Fibroblast of the aortic adventitia (primary cell): ENCODE data around the gene ST8SIA6. TPM values are rescaled to one million over a fixed set of nuclear protein-coding genes. Genes with fewer than 3 reads are reported as not detected.

ENCODE experiments used
- DNase-seq: peaks from one replicate; pipeline ENCODE4 v3.0.0-alpha.2; 2010; ENCODE audit warnings: low read depth
- H3K4me3 ChIP-seq: 2 replicates; pipeline ENCODE4 v1.5.1; 2011; ENCODE audit warnings: low read depth, mild to moderate bottlenecking, control low read depth, low read length, moderate library complexity
- total RNA-seq: library from RNA; depleted of rRNA; stranded (reverse); fragments of >200 nt; gene quantifications from 2 replicates; pipeline ENCODE4 v1.2.3, GENCODE V29; 2012; ENCODE audit warnings: low replicate concordance
- TF ChIP-seq, protein P1 (sequence below): IDR thresholded peaks from 2 replicates; pipeline ENCODE4 v1.5.1; 2011; ENCODE audit warnings: mild to moderate bottlenecking, low read length, control low read depth, inconsistent platforms; ENCODE audit not compliant: insufficient read depth

Gene ST8SIA6
- total RNA-seq, 1 donor = 0.09 TPM

DNA sequence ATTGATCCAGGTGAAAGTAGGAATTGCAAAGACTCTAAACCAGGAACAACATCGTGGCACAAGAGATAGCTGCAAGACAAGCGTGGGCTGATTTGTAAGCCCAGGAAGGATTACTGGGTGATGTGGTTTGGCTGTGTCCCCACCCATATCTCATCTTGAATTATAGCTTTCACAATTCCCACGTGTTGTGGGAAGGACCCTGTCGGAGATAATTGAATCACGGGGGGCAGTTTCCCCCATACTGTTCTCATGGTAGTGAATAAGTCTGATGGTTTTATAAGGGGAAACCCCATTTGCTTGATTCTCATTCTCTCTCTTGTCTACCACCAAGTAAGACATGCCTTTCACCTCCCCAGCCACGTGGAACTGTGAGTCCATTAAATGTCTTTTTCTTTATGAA, 59.5 kb downstream of the ST8SIA6 start:
- TF ChIP-seq, protein P1, sequence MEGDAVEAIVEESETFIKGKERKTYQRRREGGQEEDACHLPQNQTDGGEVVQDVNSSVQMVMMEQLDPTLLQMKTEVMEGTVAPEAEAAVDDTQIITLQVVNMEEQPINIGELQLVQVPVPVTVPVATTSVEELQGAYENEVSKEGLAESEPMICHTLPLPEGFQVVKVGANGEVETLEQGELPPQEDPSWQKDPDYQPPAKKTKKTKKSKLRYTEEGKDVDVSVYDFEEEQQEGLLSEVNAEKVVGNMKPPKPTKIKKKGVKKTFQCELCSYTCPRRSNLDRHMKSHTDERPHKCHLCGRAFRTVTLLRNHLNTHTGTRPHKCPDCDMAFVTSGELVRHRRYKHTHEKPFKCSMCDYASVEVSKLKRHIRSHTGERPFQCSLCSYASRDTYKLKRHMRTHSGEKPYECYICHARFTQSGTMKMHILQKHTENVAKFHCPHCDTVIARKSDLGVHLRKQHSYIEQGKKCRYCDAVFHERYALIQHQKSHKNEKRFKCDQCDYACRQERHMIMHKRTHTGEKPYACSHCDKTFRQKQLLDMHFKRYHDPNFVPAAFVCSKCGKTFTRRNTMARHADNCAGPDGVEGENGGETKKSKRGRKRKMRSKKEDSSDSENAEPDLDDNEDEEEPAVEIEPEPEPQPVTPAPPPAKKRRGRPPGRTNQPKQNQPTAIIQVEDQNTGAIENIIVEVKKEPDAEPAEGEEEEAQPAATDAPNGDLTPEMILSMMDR = no peak
- DNase-seq = no peak
- no peak overlapping the region for H3K4me3 ChIP-seq

DNA sequence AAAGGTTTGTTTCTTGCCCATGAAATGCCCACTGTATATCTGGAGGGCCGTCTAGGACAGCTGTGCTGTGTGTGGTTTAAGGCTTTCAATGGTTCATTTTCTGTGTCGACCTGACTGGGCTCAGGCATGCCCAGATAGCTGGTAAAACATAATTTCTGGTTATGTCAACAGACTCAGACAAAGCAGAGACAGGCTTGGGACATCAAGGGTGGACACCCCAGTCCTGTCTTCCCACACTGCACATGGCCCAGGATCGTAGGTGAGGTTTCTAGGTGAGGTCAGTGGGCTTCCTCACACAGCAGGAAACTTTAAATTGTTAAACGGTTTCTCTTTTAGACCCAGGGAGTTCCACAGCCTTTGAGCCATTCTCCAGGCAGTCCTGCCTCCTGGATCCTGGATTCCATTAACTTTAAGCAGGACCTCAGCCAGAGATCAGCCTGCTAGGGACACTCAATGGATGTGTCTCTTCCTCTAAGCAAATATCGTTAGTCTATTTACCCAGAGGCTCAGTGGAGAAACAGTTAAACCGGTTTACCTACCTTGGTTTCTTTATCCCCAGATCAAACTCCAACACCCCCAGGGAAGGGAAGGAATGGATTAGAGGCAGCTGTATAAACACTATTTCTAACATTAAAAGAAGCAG, 66.4 kb downstream of the ST8SIA6 start:
- TF ChIP-seq, protein P1 = no peak

DNA sequence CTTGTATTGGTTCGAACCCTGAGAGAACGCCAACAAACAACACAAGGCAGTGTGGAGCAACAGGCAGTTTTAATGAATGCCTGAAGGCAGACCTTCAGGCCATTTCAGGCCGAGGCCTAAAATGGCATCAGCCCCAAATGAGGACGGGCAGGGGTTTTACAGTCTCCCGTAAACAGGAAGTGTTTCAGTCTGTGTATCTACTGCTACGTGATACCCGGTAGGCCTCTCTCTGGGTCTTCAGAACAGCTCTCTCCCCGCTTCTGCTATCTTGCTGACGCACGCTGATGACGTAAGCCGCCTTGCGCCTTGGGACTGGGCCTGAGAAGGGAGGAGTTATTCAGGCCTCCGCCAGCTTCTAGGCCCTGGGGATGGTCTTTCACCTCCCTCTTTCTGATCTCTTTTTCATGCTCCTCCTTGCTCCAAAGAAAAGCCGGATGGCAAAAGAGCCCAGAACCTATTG, 67.7 kb downstream of the ST8SIA6 start:
- DNase-seq = peak; percentile 89
- peak overlapping the region; percentile 45 for H3K4me3 ChIP-seq
- TF ChIP-seq, protein P1 = no peak

More for the DNA sequence above, 66.4 kb downstream of the ST8SIA6 start:
- H3K4me3 ChIP-seq = peak overlapping the region; percentile 25
- peak; percentile 24 for DNase-seq

DNA sequence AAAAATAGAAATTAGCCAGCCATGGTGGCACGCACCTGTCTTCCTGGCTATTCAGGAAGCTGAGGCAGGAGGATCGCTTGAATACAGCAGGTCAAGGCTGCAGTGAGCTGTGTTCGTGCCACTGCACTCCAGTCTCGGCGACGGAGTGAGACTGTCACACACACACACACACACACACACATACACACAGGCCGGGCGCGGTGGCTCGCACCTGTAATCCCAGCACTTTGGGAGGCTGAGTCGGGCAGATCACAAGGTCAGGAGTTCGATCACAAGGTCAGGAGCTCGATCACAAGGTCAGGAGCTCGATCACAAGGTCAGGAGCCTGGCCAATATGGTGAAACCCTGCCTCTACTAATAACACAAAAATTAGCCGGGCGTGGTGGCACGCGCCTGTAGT, 68.4 kb downstream of the ST8SIA6 start:
- DNase-seq = no peak
- no peak overlapping the region for H3K4me3 ChIP-seq
- TF ChIP-seq, protein P1 = no peak

DNA sequence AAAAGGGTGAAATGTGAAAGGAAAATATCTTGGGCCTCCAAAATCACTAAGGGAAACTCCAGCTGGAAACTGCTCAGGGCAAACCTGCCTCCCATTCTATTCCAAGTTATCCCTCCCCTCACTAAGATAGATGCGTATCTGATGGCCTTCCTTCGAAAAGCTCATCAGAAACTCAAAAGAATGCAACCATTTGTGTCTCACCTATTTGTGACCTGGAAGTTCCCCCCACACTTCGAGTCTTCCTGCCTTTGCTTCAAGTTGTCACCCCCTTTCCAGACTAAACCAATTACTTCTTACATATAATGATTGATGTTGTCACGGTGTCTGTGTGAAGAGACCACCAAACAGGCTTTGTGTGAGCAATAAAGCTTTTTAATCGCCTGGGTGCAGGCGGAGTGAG, 69.3 kb downstream of the ST8SIA6 start:
- H3K4me3 ChIP-seq = no peak overlapping the region
- TF ChIP-seq, protein P1 = no peak
- no peak for DNase-seq

DNA sequence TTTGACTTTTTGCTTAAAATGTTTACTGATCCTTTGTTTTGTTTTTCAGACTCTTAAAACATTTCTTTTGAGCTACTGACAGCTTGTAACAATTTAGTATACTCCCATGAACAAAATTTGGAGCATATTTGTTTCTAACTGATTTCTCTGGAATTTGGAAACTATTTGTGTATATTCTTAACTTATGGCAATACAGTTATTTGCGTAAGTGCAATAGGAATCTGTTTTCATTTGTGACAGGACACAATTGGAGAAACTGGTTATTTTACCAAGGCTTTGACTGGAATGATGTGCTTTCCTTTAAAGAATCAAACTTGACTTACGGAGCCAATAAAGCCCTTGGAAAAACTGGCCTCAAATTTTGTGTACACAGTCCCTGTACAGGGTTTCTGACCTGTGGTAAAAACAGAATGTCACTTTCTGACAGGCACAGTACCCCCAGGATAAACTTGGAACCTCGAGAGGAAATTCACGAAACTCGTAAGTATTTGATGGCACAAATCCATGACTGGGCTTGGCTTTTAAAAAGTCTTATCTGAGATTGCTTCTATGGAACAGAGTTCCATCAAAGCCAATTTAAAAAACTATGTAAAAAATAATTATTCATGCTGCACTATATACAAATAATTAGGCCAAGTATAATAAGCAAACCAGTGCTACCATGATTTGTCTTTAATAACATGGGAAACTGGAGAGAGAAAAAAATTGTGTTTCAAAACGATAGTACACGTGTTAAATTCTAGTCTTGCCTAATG, 70.4 kb downstream of the ST8SIA6 start:
- TF ChIP-seq, protein P1 = no peak
- DNase-seq = peak; percentile 86
- H3K4me3 ChIP-seq = no peak overlapping the region
